OCI-LY7 (cell line): Measurements from ENCODE around the gene ATP1B3. TPM values are rescaled to one million over a fixed set of nuclear protein-coding genes. Genes with fewer than 3 reads are reported as not detected.

Experiments used
- BruUV-seq: library from RNA; stranded (reverse); fragments of 400-500 nt; replicated peaks from 2 replicates; lab custom pipeline; 2021; lab: Mats Ljungman, UMichigan
- CTCF ChIA-PET: fragments of 300-600 bp; sonication (Branson Sonifier 250); formaldehyde crosslinking; loops from one replicate; lab custom pipeline; 2022; ENCODE audit warnings: antibody characterized with exemption; ENCODE audit not compliant: unreplicated experiment; lab: Charles Lee
- POLR2A ChIA-PET: fragments of 300-600 bp; sonication (Branson Sonifier 250); formaldehyde crosslinking; loops from one replicate; lab custom pipeline; 2022; ENCODE audit warnings: antibody characterized with exemption; lab: Charles Lee
- DNase-seq: peaks from one replicate; pipeline ENCODE4 v3.0.0-alpha.2; 2015; ENCODE audit warnings: low spot score
- H2AFZ ChIP-seq: fragments of 200-600 bp; sonication (generic), shearing (Covaris generic); 2 replicates; pipeline ENCODE4 v1.6.1; 2014; ENCODE audit warnings: mild to moderate bottlenecking, antibody characterized with exemption, low read length, moderate library complexity
- H3K27ac ChIP-seq: fragments of 200-600 bp; sonication (generic); 2 replicates; pipeline ENCODE4 v1.5.1; 2014; ENCODE audit warnings: mixed run types, low read depth, mild to moderate bottlenecking, moderate library complexity, low read length, inconsistent platforms; ENCODE audit not compliant: poor library complexity, severe bottlenecking
- H3K36me3 ChIP-seq: fragments of 200-600 bp; sonication (generic); 2 replicates; pipeline ENCODE4 v1.6.1; 2014; ENCODE audit warnings: mild to moderate bottlenecking, antibody characterized with exemption, low read length, moderate library complexity, mixed read lengths; ENCODE audit not compliant: insufficient read depth
- H3K4me1 ChIP-seq: fragments of 200-600 bp; sonication (generic); 2 replicates; pipeline ENCODE4 v1.5.1; 2014; ENCODE audit warnings: mild to moderate bottlenecking, low read length; ENCODE audit not compliant: insufficient read depth, poor library complexity, severe bottlenecking
- H3K4me2 ChIP-seq: fragments of 200-600 bp; sonication (generic); 2 replicates; pipeline ENCODE4 v1.6.1; 2014; ENCODE audit warnings: mild to moderate bottlenecking, low read length
- H3K4me3 ChIP-seq: fragments of 200-600 bp; sonication (generic); 2 replicates; pipeline ENCODE4 v1.5.1; 2014; ENCODE audit warnings: mild to moderate bottlenecking, low read depth, low read length; ENCODE audit not compliant: poor library complexity, severe bottlenecking
- H3K79me2 ChIP-seq: fragments of 200-600 bp; sonication (generic); 2 replicates; pipeline ENCODE4 v1.6.1; 2016; ENCODE audit warnings: low read depth, mild to moderate bottlenecking, low read length, moderate library complexity, mixed read lengths; ENCODE audit not compliant: insufficient read depth
- H3K9me2 ChIP-seq: fragments of 200-600 bp; sonication (generic); 2 replicates; pipeline ENCODE4 v1.6.1; 2016; ENCODE audit warnings: mild to moderate bottlenecking, low read length, mixed read lengths; ENCODE audit not compliant: insufficient read depth
- H3K9me3 ChIP-seq: fragments of 200-600 bp; sonication (generic); 2 replicates; pipeline ENCODE4 v1.6.1; 2014; ENCODE audit warnings: mild to moderate bottlenecking, mixed run types, low read length, mixed read lengths
- H4K20me1 ChIP-seq: fragments of 200-600 bp; sonication (generic); 2 replicates; pipeline ENCODE4 v1.6.1; 2014; ENCODE audit warnings: mild to moderate bottlenecking, antibody characterized with exemption, low read length, moderate library complexity, mixed read lengths; ENCODE audit not compliant: insufficient read depth
- EZH2phosphoT487 ChIP-seq: fragments of 200-600 bp; sonication (generic); IDR thresholded peaks from 2 replicates; pipeline ENCODE4 v1.6.1; 2018; ENCODE audit warnings: low read depth, borderline replicate concordance, mild to moderate bottlenecking, mixed run types, antibody characterized with exemption, low read length, moderate library complexity, mixed read lengths
- intact Hi-C: fragments of 100-400 bp; cut with micrococcal nuclease; formaldehyde crosslinking; loops from one replicate; pipeline ENCODE4 v1.10.0; 2022; ENCODE audit not compliant: unreplicated experiment
- total RNA-seq, 2 experiments: library from RNA; depleted of rRNA in 1 of 2; stranded (reverse); fragments of >200 nt in 1 of 2; shearing (Covaris generic) in 1 of 2; gene quantifications; 2 replicates each; pipeline ENCODE4 v1.2.3, GENCODE V29; 2014 to 2022
- TF ChIP-seq, protein P1 (sequence below): fragments of 200-600 bp; sonication (generic); conservative IDR thresholded peaks from 2 replicates; pipeline ENCODE4 v1.5.1; 2014; ENCODE audit warnings: mild to moderate bottlenecking, antibody characterized with exemption, low read length, moderate library complexity, mixed read lengths

Gene ATP1B3
- total RNA-seq, 2 experiments from 2014 or later: 53.8 to 133 TPM

DNA sequence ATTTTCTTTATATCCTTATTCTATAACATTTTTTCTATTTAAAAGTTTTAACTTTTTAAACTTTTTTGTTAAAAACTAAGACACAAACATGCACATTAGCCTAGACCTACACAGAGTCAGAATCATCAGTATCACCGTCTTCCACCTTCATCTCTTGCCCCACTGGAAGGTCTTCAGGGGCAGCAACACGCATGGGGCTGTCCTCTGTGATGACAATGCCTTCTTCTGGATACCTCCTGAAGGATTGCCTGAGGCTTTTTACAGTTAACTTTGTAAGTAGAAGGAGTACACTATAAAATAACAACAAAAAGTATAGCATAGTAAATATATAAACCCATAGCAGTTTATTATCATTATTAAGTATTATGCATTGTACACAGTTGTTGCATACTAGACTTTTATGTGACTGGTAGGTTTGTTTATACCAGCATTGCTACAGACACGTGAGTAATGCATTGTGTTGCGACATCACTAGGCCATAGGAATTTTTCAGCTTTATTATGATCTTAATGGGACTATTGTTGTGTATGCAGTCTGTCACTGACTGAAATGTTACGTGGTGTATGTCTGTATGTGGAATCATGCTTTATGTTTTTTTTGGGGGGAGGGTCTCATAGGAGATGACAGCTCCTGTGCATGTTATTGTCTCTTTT lies 18.2 kb downstream of the ATP1B3 start:
- no peak for TF ChIP-seq EZH2phosphoT487
- TF ChIP-seq, protein P1, sequence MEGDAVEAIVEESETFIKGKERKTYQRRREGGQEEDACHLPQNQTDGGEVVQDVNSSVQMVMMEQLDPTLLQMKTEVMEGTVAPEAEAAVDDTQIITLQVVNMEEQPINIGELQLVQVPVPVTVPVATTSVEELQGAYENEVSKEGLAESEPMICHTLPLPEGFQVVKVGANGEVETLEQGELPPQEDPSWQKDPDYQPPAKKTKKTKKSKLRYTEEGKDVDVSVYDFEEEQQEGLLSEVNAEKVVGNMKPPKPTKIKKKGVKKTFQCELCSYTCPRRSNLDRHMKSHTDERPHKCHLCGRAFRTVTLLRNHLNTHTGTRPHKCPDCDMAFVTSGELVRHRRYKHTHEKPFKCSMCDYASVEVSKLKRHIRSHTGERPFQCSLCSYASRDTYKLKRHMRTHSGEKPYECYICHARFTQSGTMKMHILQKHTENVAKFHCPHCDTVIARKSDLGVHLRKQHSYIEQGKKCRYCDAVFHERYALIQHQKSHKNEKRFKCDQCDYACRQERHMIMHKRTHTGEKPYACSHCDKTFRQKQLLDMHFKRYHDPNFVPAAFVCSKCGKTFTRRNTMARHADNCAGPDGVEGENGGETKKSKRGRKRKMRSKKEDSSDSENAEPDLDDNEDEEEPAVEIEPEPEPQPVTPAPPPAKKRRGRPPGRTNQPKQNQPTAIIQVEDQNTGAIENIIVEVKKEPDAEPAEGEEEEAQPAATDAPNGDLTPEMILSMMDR: no peak
- no peaks in the 10 kb centered on the region for H3K9me2 ChIP-seq
- peaks cover 93% of the 10 kb centered on the region for H3K36me3 ChIP-seq
- peaks cover 18% of the 10 kb centered on the region; the same call in 1 of the 2 replicates for H3K9me3 ChIP-seq
- no peak overlapping the region for H3K4me2 ChIP-seq
- intact Hi-C loops: no loop called here
- H3K27ac ChIP-seq: no peak overlapping the region
- peaks cover 98% of the 10 kb centered on the region for H3K79me2 ChIP-seq
- H2AFZ ChIP-seq: no peak overlapping the region
- CTCF ChIA-PET: no interaction called here
- H3K4me1 ChIP-seq: no peaks in the 10 kb centered on the region
- H3K4me3 ChIP-seq: no peak overlapping the region
- POLR2A ChIA-PET: interaction anchor here (0.6 to 1.2 kb wide), 2 partner anchors 9 to 1106 kb away, joined by 5 read pairs; no protein-coding TSS in a partner anchor
- H4K20me1 ChIP-seq: 0 out of 2 replicates have a peak, but pooled peaks cover 6% of the 10 kb centered on the region
- no peak for DNase-seq
- no TSS peak for BruUV-seq

DNA sequence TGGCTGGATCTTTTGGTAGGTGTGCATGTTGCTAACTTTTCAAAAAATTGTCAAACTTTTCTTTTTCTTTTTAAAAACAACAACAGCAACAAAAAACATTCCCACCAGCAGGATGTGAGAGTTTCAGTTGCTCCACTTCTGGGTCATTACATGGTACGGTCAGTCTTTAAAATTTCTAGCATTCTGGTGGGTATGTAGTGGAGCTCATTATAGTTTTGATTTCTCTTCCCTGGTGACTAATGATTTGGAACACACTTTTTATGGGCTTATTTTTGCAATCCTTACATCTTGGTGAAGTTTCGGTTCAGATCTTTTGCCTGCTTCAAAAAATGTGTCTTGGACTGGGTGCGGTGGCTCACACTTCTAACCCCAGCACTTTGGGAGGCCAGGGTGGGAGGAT lies 19.3 kb downstream of the ATP1B3 start:
- no peak overlapping the region for H3K4me2 ChIP-seq
- peaks cover 96% of the 10 kb centered on the region for H3K36me3 ChIP-seq
- CTCF ChIA-PET: no interaction called here
- POLR2A ChIA-PET: interaction anchor here (0.7 kb wide), 1 partner anchor 11 kb away, joined by 3 read pairs; no protein-coding TSS in a partner anchor
- peaks cover 28% of the 10 kb centered on the region for H3K9me3 ChIP-seq
- intact Hi-C loops: no loop called here
- peaks cover 98% of the 10 kb centered on the region for H3K79me2 ChIP-seq
- DNase-seq: no peak
- no TSS peak for BruUV-seq
- no peaks in the 10 kb centered on the region for H3K9me2 ChIP-seq
- H2AFZ ChIP-seq: no peak overlapping the region
- H4K20me1 ChIP-seq: 0 out of 2 replicates have a peak, but pooled peaks cover 6% of the 10 kb centered on the region
- H3K4me1 ChIP-seq: peaks cover 3% of the 10 kb centered on the region
- H3K27ac ChIP-seq: no peak overlapping the region
- TF ChIP-seq EZH2phosphoT487: no peak
- TF ChIP-seq, protein P1: no peak
- no peak overlapping the region for H3K4me3 ChIP-seq

DNA sequence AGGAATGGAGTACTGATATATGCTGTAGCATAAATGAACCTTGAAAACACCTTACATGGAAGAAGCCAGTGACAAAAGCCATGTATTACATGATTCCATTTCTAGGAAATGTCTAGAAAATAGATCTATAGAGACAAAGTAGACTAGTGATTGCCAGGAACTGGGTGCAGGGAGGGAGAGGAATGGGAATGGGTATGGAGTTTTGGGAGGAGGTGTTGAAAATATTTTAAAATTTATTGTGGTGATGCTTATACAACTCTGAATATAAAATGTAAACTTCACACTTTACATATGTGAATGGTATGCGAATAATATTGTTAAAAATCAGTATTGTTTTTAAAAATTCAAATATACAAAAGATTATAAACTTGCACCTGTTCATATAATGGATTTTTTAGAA lies 22.5 kb downstream of the ATP1B3 start:
- Histone ChIP-seq H3K36me3 (peaks cover 82% of the 10 kb centered on the region), H3K9me3 (peaks cover 28% of the 10 kb centered on the region), H3K79me2 (peaks cover 92% of the 10 kb centered on the region), H3K27ac (no peak overlapping the region), H3K4me2 (no peak overlapping the region), H2AFZ (no peak overlapping the region), H3K9me2 (no peaks in the 10 kb centered on the region), H3K4me1 (peaks cover 21% of the 10 kb centered on the region), H3K4me3 (no peak overlapping the region), H4K20me1 (no peaks in the 10 kb centered on the region; the same call in 1 of the 2 replicates)
- BruUV-seq: no TSS peak
- POLR2A ChIA-PET: no interaction called here
- no peak for DNase-seq
- intact Hi-C loops: no loop called here
- TF ChIP-seq EZH2phosphoT487: no peak
- TF ChIP-seq, protein P1: no peak
- CTCF ChIA-PET: no interaction called here
